Fibroblast of lung (primary cell): ENCODE data around the gene CNN2. TPM values are rescaled to one million over a fixed set of nuclear protein-coding genes. Genes with fewer than 3 reads are reported as not detected.
A peak's percentile ranks its signal among the peaks of the same experiment; 100 is the strongest.

ENCODE experiments used
- DNase-seq, 2 donors: peaks; one replicate each; pipeline versions ENCODE4 v3.0.0 to v3.0.0-alpha.2; 2010; ENCODE audit warnings: low read depth in 2 of 2
- H2AFZ ChIP-seq: 2 replicates; pipeline ENCODE4 v1.5.1; 2012; ENCODE audit warnings: low read length, control low read depth, inconsistent platforms
- H3K27ac ChIP-seq: 2 replicates; pipeline ENCODE4 v1.5.1; 2011; ENCODE audit warnings: low read length, control low read depth; ENCODE audit not compliant: insufficient read depth
- H3K27me3 ChIP-seq: 2 replicates; pipeline ENCODE4 v1.5.1; 2011; ENCODE audit warnings: mild to moderate bottlenecking, low read length; ENCODE audit not compliant: control insufficient read depth, insufficient read depth
- H3K36me3 ChIP-seq: 2 replicates; pipeline ENCODE4 v1.5.1; 2011; ENCODE audit warnings: low read length; ENCODE audit not compliant: control insufficient read depth, insufficient read depth
- H3K4me1 ChIP-seq: 2 replicates; pipeline ENCODE4 v1.5.1; 2011; ENCODE audit warnings: low read length; ENCODE audit not compliant: control insufficient read depth, insufficient read depth; ENCODE audit errors: extremely low read depth
- H3K4me2 ChIP-seq: 2 replicates; pipeline ENCODE4 v1.5.1; 2011; ENCODE audit warnings: low read length, control low read depth; ENCODE audit not compliant: insufficient read depth; ENCODE audit errors: extremely low read depth
- H3K4me3 ChIP-seq, 4 experiments: fragments of 200-600 bp in 1 of 4; sonication (generic) in 1 of 4; replicated peaks in 1 of 4; 2 replicates each; pipeline ENCODE4 v1.5.1; 2011 to 2016; ENCODE audit warnings: low read length in 4 of 4, low read depth in 3 of 4, mild to moderate bottlenecking in 3 of 4, control low read depth in 2 of 4, inconsistent platforms in 1 of 4, mixed read lengths in 1 of 4; ENCODE audit not compliant: insufficient read depth in 1 of 4; ENCODE audit errors: control extremely low read depth in 1 of 4
- H3K79me2 ChIP-seq: 2 replicates; pipeline ENCODE4 v1.5.1; 2012; ENCODE audit warnings: mild to moderate bottlenecking, low read length, inconsistent platforms; ENCODE audit not compliant: control insufficient read depth, insufficient read depth
- H3K9ac ChIP-seq: 2 replicates; pipeline ENCODE4 v1.5.1; 2011; ENCODE audit warnings: mild to moderate bottlenecking, low read length, control low read depth; ENCODE audit not compliant: insufficient read depth
- H3K9me3 ChIP-seq: 2 replicates; pipeline ENCODE4 v1.5.1; 2012; ENCODE audit warnings: low read depth, low read length; ENCODE audit not compliant: control insufficient read depth, insufficient read depth
- H4K20me1 ChIP-seq: 2 replicates; pipeline ENCODE4 v1.5.1; 2011; ENCODE audit warnings: low read length; ENCODE audit not compliant: control insufficient read depth, insufficient read depth; ENCODE audit errors: extremely low read depth
- CTCF ChIP-seq, 2 donors: IDR thresholded peaks in 1 of 2; conservative IDR thresholded peaks in 1 of 2; 1 replicate in 1 of 2; 2 replicates in 1 of 2; pipeline ENCODE4 v1.5.1; 2011 to 2012; ENCODE audit warnings: low read length in 2 of 2, control low read depth in 1 of 2, inconsistent platforms in 1 of 2, low read depth in 1 of 2, mild to moderate bottlenecking in 1 of 2
- EZH2 ChIP-seq: IDR thresholded peaks from 2 replicates; pipeline ENCODE4 v1.5.1; 2012; ENCODE audit warnings: low read length, control low read depth, mild to moderate bottlenecking; ENCODE audit errors: missing control alignments
- polyA plus RNA-seq, 2 donors: library from polyadenylated mRNA; depleted of rRNA in 1 of 2; stranded (reverse) in 1 of 2; unstranded in 1 of 2; fragments of >200 nt; gene quantifications; 2 replicates each; pipeline ENCODE4 v1.2.1, GENCODE V29; 2011 to 2012; ENCODE audit warnings: missing spikeins in 1 of 2
- total RNA-seq: library from RNA; depleted of rRNA; stranded (reverse); fragments of >200 nt; gene quantifications from 2 replicates; pipeline ENCODE4 v1.2.1, GENCODE V29; 2014

Gene CNN2
- total and polyA plus RNA-seq, 2 donors (not counting 1 experiment from before 2014, with no cell fraction given): 194 to 473 TPM

- Histone ChIP-seq H4K20me1 (no peaks in the 10 kb centered on the region), H3K36me3 (peaks cover 5% of the 10 kb centered on the region), H3K9ac (no peak overlapping the region), H3K27me3 (peaks cover 3% of the 10 kb centered on the region), H3K4me1 (peaks cover 16% of the 10 kb centered on the region), H3K4me3 (no peak overlapping the region), H3K4me2 (no peak overlapping the region), H3K27ac (no peak overlapping the region), H3K9me3 (no peaks in the 10 kb centered on the region), H3K79me2 (no peaks in the 10 kb centered on the region), H2AFZ (no peak overlapping the region)
- no peak for TF ChIP-seq EZH2
- no peak for DNase-seq
These were observed 19.6 kb upstream of the CNN2 start for GRCh38 chr19:1006711-1007398.

GRCh38 chr19:1007399-1008251, 18.8 kb upstream of the CNN2 start:
- no peak overlapping the region for H3K27ac ChIP-seq
- H3K36me3 ChIP-seq: peaks cover 13% of the 10 kb centered on the region
- no peaks in the 10 kb centered on the region for H3K9me3 ChIP-seq
- H3K79me2 ChIP-seq: peaks cover 3% of the 10 kb centered on the region
- no peak for DNase-seq
- no peak overlapping the region for H2AFZ ChIP-seq
- TF ChIP-seq EZH2 (no peak), CTCF (conservative IDR thresholded peaks at IDR 0.05 in 1 of 2, IDR thresholded peaks at IDR 0.05 in 1 of 2; ENCODE audit: low read depth in 1 of 2, low read length in 2 of 2) (no peak)
- H3K4me3 ChIP-seq: no peak overlapping the region
- H3K9ac ChIP-seq: no peak overlapping the region
- no peaks in the 10 kb centered on the region for H4K20me1 ChIP-seq
- peaks cover 16% of the 10 kb centered on the region for H3K4me1 ChIP-seq
- H3K4me2 ChIP-seq: no peak overlapping the region
- H3K27me3 ChIP-seq: no peaks in the 10 kb centered on the region

- no peak for TF ChIP-seq CTCF (conservative IDR thresholded peaks at IDR 0.05 in 1 of 2, IDR thresholded peaks at IDR 0.05 in 1 of 2; ENCODE audit: low read depth in 1 of 2, low read length in 2 of 2)
- TF ChIP-seq EZH2: no peak
- Histone ChIP-seq H3K4me2 (peak overlapping the region; percentile 35), H3K9ac (peak overlapping the region; percentile 55), H2AFZ (no peak overlapping the region), H3K79me2 (peaks cover 10% of the 10 kb centered on the region), H4K20me1 (no peaks in the 10 kb centered on the region), H3K4me3 (peak overlapping the region in 1 of 4 experiments; percentile 22), H3K27ac (peak overlapping the region; percentile 76), H3K36me3 (peaks cover 14% of the 10 kb centered on the region), H3K4me1 (peaks cover 16% of the 10 kb centered on the region), H3K27me3 (no peaks in the 10 kb centered on the region), H3K9me3 (no peaks in the 10 kb centered on the region)
- DNase-seq: no peak
These were observed 18.0 kb upstream of the CNN2 start for GRCh38 chr19:1008268-1009040.
